GM21576 (cell line): Measurements from ENCODE around the gene LRP5.
"Not testable (repeated sequence)": the region's sequence is repeated elsewhere in the genome, so short reads cannot be mapped to it uniquely, and the experiment has no call there.

Source experiments
- ATAC-seq: cut with Tn5 transposase; IDR thresholded peaks from one replicate; pipeline ENCODE4 v1.9.1; 2021; ENCODE audit warnings: mild to moderate bottlenecking, moderate library complexity; ENCODE audit not compliant: unreplicated experiment

LRP5 gene

DNA sequence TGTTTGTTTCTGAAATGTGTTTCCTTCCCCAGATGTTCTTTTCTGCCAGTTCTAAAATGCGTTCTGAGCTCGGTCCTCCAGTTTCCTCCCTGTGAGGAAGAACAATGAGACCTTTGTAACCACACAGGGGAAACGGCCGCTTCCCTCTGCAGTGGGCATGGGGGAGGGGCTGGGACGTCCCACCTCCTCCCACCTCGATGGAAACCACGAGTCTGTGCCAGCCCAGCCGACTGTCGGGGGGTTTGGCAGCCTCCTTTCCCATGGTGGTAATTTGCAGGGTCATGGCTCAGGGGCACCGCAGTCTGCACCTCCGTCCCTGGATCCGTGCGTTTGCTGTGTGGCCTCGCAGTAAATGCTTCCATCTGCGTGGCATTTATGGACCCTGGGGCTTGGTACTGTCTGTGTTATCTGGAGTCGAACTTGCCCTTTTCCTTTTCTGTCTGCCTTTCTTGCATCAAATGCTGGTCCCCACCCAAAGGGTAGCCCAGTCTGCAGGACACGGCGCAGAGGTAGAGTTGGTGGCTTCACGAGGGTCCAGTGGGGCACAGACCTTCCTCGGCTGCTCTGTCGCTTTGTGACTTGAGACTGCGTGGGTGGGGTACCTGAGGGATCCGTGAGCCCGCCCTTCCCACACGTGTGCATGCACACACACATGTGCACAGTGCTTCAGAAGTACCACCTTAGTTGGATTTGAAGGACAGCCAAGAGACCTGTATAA lies 16.1 kb downstream of the LRP5 start:
- ATAC-seq: no peak

DNA sequence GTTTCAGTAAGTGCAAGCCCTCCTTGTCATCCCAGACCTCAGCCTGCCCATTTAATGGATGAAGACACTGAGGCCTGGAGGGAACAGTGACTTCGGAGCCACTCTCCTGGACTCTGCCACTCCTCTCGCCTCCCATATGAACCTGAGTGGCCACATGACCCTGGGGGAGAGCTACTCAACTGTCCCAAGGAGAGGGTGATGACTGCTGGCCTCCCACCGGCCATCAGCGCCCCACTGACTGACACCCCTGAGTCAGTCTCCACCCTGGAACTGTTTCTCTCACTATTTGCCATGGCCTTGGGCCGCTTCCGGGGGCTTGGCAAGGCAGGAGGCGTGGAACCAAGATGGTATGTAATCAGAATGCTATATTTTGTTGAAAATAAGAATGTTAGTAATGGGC lies 17.1 kb downstream of the LRP5 start:
- no peak for ATAC-seq

DNA sequence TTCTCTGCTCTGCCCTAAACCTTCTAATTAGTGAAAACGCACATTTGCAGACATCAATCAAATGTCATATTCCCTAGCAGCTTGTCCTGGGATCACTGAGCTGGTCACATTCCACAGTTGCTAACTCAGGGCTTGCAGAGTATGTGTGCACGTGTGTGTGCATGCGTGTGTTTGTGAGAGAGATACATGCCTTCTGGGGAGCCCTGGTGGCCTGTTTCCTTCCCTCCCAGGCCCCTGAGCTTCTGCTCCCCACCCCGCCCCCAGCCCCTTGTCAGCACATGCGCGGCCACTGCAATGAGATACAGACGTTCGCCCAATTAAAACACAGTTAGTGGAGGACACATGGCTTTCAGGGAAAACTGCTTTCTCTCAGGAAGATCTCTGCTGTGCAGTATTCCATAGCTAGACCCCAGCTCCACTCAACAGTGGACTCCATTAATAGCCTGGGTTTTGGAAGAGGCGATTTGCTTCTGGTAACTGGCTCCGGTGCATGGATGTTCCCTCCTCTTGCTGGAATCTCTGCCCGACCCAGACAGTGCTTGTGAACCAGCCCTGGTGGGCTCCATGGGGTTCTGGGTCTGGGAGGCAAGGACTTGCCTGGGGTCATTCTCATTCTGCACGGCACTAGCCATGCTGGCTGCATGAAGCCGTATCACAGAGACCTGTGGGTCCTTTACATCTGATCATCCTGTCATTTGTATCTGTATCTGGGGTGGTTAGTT lies 17.7 kb downstream of the LRP5 start:
- no peak for ATAC-seq

DNA sequence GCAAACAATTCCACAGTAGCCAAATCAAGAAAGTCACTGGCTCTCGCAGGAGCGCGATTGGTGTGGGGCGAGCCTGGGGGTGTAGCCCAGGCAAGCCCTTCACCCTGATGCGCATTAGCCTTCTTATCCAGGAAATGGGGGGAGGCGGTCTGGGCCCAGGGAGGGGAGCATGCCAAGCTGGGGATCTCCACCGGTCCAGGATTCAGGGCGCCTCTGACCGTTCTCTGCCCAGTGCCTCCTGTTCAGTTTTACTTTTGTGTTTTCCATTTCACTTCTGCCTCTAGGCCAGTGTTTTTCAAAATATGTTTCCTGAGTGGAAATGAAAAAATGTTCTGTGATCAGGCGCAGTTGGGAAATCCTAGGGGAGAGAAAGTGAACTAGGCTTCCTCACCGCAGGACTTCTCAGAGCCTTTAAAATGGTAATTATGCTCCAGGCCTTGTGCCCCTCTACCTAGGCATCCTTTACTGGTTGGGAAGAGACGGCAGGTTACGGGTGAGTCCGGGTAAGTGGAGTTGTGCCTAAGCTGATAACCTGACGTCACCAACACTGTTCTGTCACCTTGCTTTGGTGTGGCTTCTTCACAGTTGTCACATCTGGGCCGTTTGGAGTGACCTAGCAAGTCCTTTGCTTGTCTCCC lies 18.4 kb downstream of the LRP5 start:
- ATAC-seq: no peak

DNA sequence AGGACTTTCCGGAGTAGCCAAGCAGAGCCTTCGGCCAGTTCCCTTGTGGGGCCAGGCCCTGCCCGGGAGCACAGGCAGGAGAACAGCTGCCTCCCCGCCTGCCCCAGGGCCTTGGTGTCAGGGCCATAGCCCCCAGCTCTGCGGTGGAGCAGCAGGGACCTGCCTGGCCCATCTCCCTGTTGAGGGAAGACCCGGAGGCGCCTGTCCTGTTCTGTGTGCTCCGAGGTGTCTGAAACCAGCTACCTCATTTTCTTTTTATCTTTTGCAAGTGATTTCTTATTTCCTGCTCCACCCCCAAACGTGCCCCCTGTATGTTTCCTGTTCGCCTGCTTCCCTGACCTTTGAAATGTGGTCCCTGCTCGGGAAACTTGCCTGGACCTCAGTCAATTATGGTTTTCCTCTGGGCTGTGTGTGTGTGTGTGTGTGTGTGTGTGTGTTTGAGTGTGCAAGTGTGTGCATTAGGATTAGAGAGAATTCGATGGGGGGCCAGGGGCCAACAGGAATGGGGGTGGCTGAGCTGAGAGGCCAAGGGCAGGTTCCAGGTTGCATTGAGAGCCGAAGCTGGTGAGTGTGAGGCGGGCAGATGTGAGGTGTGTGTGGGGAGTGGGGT lies 19.1 kb downstream of the LRP5 start:
- no peak for ATAC-seq

DNA sequence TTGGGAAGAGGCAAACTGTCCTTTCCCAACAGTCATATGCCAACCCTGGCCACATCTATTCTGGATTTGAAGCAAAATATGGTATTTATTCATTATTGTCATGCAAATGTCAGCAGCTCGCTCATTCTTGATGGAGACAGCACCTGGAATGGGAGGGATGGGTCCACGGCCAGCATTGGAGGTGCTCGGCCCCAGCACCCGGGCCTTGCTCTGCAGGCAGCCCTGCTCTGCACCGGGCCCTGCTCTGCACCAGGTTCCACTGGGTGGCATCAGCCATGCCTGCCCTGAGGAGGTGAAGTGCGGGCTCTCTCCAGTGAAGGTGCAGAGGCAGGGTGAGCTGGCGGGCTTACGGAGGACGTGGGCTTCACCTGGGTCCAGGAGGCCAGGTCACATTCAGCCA lies 19.8 kb downstream of the LRP5 start:
- ATAC-seq: no peak

DNA sequence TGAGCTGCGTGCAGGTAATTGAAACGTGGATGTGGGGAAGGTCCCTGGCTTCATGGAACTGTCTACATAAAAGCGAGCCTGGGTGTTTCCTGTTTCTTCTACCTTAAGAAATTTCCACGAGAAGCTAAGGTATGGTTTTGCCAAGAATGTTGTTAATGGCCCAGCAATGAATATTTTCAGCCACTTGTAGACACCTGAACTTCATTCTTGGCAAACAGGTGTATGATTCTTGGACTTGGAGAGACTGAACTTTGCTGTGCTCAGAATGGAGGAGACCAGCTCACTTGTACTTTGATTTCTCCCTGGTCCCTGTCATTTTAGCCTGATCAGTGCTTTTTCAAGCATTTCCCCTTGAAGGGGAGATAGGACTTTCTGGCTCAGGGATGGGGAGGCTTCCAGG lies 20.8 kb downstream of the LRP5 start:
- no peak for ATAC-seq

DNA sequence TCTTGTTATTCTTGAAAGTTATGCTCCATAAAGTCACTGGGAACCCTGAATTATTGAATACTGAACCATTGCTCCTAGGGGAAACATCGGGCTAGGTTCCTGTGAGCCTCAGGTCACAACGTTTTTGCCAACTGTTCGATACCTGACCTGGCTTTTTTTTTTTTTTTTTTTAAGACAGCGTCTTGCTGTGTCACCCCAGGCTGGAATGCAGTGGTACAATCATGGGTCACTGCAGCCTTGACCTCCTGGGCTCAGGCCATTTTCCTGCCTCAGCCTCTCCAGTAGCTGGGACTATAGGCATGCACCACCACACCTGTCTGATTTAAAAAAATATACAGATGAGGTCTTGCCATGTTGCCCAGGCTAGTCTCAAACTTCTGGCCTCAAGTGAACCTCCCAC lies 22.5 kb downstream of the LRP5 start:
- ATAC-seq: no peak

DNA sequence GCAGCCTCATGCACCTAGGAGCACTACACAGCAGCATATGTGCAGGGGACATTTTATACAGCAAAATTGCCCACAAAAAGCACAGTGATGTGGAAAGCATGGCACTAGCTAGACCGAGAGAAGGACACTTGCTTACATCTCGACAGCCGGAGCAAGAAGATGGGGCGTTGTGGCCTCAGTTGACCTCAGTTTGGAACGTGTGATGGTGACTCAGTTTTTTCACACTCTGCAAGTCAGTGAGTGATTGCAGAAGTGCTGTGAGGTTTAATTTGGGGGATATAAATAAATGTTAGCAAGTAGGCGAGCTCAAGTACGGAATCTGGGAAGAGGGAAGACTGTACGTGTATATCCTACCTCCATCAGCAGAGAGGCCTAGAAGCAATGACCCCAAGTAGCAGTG lies 23.3 kb downstream of the LRP5 start:
- ATAC-seq: no peak

DNA sequence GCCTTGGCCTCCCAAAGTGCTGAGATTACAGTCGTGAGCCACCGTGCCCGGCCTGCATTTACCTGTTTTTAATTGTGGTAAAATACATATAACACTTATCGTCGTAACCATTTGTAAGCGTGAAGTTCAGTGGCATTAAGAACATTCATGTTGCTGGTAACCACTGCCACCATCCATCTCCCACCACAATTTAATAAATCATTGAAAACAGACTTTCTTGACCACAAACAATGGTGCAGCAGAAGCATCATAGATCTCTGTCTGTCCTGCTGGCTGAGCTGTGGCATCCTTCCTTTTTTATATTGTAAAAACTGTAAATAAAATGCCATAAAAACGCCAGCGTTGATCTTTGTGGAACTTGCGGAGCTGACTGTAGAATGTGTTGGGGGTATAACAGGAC lies 24.3 kb downstream of the LRP5 start:
- no peak for ATAC-seq

DNA sequence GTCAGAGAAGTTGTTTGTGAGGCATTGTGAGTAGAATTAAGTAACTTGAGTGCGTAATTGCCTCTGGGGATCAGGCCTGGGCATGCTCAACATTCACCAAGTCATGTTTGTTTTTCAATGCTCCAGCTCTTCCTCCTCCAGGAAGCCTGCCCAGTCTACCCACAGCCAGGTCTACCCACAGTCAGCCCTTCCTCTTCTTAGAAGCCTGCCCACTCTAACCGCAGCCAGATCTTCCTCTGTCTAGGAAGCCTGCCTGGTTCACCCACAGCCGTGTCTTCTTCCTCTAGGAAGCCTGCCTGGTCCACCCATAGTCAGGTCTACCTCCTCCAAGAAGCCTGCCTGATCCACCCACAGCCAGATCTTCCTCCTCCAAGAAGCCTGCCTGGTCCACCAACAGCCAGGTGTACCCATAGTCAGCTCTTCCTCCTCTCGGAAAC lies 25.0 kb downstream of the LRP5 start:
- ATAC-seq: no peak

DNA sequence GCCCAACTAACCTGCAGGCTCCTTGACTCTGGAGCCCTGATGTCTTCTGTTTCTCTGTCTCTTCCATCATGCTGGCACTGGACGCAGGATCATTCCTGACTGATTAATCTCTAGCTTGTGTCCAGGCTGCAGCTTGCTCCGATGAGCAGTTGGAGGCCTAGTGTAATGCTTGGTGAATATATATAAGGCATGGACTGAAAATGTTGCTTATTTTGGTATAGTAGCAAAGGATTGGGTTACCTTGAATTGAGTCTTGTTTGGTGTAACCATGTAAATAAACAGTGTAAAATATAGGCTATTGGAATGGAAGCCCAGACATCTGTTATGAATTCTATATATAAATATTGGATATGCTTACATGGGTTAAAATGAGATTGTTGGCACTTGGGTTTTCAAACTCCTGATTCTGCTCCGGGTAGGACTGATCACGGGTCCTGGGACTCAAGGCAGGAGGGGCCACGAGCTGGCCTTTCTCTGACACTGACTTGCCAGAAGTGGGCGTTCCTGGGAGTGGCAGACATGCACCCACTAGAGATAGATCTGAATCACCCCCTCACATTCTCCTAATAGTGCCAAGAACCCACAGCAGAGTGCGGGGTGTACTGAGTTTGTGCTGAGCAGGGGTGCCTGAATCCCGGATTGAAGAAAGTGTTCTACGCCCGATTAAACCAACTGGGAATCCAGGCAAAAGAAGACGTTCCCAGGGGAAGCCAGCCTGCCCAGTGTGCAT lies 25.8 kb downstream of the LRP5 start:
- no peak for ATAC-seq

DNA sequence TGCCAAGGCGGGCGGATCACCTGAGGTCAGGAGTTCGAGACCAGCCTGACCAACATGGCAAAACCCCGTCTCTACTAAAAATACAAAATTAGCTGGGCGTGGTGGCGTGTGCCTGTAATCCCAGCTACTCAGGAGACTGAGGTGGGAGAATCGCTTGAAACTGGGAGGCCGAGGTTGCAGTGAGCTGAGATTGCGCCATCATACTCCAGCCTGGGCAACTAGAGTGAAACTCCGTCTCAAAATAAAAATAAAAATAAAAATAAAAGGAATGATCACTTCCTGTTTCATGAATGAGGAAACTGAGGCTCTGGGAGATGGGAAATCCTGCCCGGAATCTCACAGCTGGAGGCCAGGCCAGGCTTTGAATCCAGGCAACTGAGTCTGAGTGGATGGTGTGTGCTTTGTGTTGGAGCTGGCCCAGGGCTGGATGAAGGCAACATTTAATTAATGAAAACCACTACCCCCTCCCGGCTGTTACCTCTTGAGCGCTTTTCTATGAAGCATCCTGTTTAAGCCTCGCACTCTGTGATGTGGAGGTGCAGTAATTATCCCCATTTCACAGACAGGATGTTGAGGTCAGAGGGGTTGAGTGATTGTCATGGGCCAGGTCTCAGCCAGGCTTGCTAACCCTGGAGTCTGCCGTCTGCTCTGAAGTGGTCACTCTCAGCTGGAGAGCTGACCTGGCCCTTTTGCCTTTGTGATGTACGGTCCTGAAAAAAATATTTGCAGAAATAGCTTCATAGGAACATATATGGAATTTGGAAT lies 27.8 kb downstream of the LRP5 start:
- no peak for ATAC-seq

DNA sequence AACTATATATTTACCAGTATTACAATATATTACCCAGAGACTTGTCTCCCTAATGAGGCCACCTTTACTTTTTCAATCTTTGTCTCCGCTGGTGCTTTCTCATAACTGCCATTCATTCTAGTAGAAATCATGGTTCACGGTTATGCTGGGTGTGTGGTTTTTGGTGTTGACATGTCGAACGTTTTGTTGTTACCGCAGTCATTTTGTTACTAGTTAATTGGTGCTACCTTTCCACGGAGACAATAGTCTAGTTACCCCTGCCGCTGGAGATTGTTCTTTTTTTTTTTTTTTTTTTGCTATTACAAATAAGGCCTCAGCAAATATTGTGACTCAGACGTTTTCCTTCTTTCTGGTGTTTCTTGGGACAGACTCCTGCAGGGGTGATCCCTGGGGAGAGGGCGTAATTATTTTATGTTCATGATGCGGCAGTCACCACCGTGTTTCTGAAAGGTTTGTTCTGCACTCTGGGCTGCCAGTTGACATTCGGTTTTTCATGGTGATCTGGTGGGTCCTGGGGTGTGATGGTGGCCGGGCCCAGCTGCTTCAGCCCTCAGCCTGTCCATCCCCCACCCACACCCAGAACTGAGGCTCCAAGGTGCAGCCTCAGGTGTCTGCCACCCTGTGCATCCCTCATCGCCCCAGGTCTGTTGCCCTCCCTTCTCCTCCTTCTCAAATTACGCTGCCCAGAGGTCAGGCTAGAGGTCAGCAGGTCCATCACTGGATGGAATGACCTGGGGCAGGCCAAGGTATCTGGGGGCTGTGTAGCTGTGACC lies 28.6 kb downstream of the LRP5 start:
- ATAC-seq: no peak

DNA sequence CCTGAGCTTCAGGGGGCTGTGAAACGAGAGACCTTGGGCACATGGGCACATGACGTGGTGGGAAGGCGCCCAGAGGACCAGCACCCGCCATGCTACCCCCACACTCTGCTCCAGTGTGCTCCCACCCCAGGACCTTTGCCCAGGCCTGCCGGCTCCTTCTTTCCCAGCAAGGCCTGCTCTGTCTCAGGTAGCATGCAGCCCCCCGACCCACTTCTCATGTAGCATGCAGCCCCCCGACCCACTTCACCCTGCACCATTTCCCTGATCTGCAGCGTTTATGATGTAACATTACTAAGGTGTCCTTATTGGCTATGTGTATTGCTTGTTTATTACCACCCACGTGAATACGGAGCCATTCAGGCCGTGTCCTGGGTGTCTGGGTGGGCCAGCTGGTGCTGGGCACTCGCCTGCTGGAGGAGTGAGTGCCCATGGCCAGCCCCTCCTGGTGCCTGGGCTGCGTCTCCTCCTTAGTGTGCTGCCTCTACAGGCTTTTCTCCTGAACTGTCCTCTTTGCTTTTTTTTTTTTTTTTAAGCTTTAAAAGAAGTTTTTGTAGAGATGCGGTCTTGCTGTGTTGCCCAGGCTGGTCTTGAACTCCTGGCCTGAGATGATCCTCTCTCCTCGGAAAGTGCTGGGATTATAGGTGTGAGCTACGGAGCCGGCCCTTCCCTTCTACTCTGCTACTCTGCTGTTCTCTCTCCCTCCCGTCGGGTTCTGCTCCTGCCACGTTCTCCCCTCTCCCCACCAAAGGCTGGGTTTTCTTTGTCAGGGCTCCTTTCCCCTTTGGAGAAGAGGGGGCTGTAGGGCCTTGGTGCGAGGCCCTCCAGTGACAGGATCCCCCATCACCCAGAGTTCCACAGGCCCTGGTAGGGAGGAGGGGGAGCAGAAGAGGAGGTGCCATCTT lies 29.4 kb downstream of the LRP5 start:
- no peak for ATAC-seq

DNA sequence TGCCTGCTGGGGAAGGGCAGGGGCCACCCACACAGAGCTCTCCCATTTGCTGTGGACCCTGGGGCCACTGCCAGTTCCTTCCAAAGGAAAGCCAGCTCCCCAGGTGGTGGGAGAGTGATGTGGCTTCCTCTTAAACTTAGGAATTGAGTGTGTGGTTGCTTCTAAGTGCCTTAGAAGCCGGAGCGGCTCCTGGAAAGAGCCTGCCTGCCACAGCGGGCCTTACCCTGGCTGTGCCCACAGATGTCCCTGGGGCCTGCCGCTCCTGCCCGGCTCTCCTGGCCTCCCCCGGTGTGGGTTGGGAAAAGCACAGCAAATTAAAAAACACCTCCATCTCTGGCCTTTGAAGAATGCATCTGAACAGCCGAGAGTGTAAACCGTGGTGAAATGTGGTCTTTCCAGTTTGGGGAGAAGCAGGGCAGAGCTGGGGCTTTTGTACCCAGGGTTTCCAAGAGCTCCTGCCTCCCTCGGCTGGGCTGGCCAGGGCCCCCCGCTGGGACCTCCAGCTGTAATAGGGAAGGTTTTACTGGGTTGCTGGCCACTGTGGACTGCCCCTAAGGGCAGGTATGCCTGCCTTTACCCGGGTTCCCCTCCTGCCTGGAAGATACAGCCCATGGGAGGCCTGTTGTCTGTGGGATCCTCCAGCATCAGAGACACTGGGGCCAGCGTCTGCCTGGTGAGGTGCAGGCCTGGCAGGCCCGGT lies 30.2 kb downstream of the LRP5 start:
- no peak for ATAC-seq

DNA sequence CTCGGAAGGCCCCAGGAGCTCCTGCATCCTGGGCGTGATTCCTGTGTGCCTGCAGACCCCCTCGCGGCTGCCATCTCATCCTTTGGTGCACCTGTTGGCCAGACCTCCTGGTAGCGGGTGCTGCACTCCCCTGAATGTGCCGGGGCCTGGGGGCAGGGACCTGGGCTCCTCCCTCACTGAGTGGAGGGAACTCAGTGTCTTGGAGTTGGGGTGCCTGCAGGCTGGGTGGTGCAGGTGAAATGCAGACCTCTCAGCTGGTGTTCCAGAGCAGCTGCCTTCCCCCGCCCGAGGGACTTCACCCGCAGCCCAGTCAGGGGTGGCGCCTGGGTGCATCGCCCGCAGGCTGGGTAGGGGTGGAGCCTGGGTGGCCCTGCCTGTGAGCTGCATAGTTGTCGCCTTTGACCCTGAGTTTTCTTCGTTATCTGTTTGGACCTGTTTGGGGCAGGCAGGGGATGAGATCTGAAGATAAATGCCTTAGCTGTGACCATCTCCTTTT lies 31.4 kb downstream of the LRP5 start:
- ATAC-seq: no peak

DNA sequence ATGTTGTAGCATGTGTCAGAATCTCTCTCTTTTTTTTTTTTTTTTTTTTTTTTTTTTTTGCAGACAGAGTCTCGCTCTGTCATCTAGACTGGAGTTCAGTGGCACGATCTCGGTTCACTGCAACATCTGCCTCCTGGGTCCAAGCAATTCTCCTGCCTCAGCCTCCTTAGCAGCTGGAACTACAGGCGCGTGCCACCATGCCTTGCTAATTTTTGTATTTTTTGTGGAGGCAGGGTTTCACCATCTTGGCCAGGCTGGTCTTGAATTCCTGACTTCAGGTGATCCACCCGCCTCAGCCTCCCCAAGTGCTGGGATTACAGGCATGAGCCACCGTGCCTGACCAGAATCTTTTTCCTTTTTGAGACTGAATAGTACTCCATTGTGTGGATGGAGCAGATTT lies 32.4 kb downstream of the LRP5 start:
- not testable (repeated sequence) for ATAC-seq
